DOHH2 (cell line): ENCODE results near the gene FNDC11.

ENCODE experiments used
- H3F3A ChIP-seq: fragments of 200-600 bp; sonication (generic), shearing (Covaris generic); 2 replicates; pipeline ENCODE4 v1.6.0; 2016; ENCODE audit warnings: antibody characterized with exemption, mild to moderate bottlenecking; ENCODE audit not compliant: control insufficient read depth, insufficient read depth
- H3K27ac ChIP-seq: fragments of 200-600 bp; sonication (generic); 2 replicates; pipeline ENCODE4 v1.5.1; 2014; ENCODE audit warnings: low read depth, mild to moderate bottlenecking, low read length, moderate library complexity
- H3K27me3 ChIP-seq: fragments of 200-600 bp; sonication (generic); 2 replicates; pipeline ENCODE4 v1.6.1; 2014; ENCODE audit warnings: mild to moderate bottlenecking, low read length, mixed read lengths; ENCODE audit not compliant: control insufficient read depth
- H3K36me3 ChIP-seq: fragments of 200-600 bp; sonication (generic); 2 replicates; pipeline ENCODE4 v1.6.1; 2014; ENCODE audit warnings: mild to moderate bottlenecking, low read length, moderate library complexity, mixed read lengths; ENCODE audit not compliant: control insufficient read depth
- H3K4me1 ChIP-seq: fragments of 200-600 bp; sonication (generic); 2 replicates; pipeline ENCODE4 v1.6.1; 2014; ENCODE audit warnings: mild to moderate bottlenecking, low read length, mixed read lengths; ENCODE audit not compliant: control insufficient read depth
- H3K4me2 ChIP-seq: fragments of 200-600 bp; sonication (generic); 2 replicates; pipeline ENCODE4 v1.6.0; 2014; ENCODE audit warnings: mild to moderate bottlenecking, low read length, moderate library complexity
- H3K4me3 ChIP-seq: fragments of 200-600 bp; sonication (generic); 2 replicates; pipeline ENCODE4 v1.5.1; 2014; ENCODE audit warnings: mild to moderate bottlenecking, low read length, mixed read lengths
- H3K79me2 ChIP-seq: fragments of 200-600 bp; sonication (generic); 2 replicates; pipeline ENCODE4 v1.6.1; 2014; ENCODE audit warnings: mild to moderate bottlenecking, low read length, mixed read lengths; ENCODE audit not compliant: control insufficient read depth
- H3K9me2 ChIP-seq: fragments of 200-600 bp; sonication (generic); replicated peaks from 2 replicates; pipeline ENCODE4 v1.6.1; 2014; ENCODE audit warnings: mild to moderate bottlenecking, low read length, mixed read lengths; ENCODE audit not compliant: control insufficient read depth
- H3K9me3 ChIP-seq: fragments of 200-600 bp; sonication (generic); 2 replicates; pipeline ENCODE4 v1.6.1; 2014; ENCODE audit warnings: antibody characterized with exemption, low read length, mixed read lengths; ENCODE audit not compliant: control insufficient read depth, insufficient read depth
- H4K20me1 ChIP-seq: fragments of 200-600 bp; sonication (generic); 2 replicates; pipeline ENCODE4 v1.6.0; 2014; ENCODE audit warnings: low read depth, mild to moderate bottlenecking, antibody characterized with exemption, low read length, moderate library complexity; ENCODE audit not compliant: control insufficient read depth, insufficient read depth
- CTCF ChIP-seq: fragments of 200-600 bp; sonication (generic); IDR thresholded peaks from one replicate; pipeline ENCODE4 v1.5.1; 2014; ENCODE audit warnings: antibody characterized with exemption, mild to moderate bottlenecking, low read depth, low read length; ENCODE audit not compliant: poor library complexity, severe bottlenecking
- EZH2phosphoT487 ChIP-seq: fragments of 200-600 bp; sonication (generic); IDR thresholded peaks from 2 replicates; pipeline ENCODE4 v1.6.1; 2017; ENCODE audit warnings: borderline replicate concordance, mild to moderate bottlenecking, antibody characterized with exemption, low read length, moderate library complexity, mixed read lengths

Gene FNDC11

GRCh38 chr20:63539441-63540370 lies 14.3 kb upstream of the FNDC11 start:
- peaks cover 25% of the 10 kb centered on the region for H3K4me1 ChIP-seq
- no peaks in the 10 kb centered on the region for H3K36me3 ChIP-seq
- H3K4me2 ChIP-seq: no peak overlapping the region
- no peak overlapping the region for H3K4me3 ChIP-seq
- H3K27me3 ChIP-seq: peaks cover 12% of the 10 kb centered on the region
- H3K9me3 ChIP-seq: no peaks in the 10 kb centered on the region
- no peaks in the 10 kb centered on the region for H3F3A ChIP-seq
- H3K79me2 ChIP-seq: no peaks in the 10 kb centered on the region
- H3K27ac ChIP-seq: no peak overlapping the region
- TF ChIP-seq CTCF (no peak), EZH2phosphoT487 (no peak)
- H4K20me1 ChIP-seq: no peaks in the 10 kb centered on the region
- no peaks in the 10 kb centered on the region for H3K9me2 ChIP-seq

DNA sequence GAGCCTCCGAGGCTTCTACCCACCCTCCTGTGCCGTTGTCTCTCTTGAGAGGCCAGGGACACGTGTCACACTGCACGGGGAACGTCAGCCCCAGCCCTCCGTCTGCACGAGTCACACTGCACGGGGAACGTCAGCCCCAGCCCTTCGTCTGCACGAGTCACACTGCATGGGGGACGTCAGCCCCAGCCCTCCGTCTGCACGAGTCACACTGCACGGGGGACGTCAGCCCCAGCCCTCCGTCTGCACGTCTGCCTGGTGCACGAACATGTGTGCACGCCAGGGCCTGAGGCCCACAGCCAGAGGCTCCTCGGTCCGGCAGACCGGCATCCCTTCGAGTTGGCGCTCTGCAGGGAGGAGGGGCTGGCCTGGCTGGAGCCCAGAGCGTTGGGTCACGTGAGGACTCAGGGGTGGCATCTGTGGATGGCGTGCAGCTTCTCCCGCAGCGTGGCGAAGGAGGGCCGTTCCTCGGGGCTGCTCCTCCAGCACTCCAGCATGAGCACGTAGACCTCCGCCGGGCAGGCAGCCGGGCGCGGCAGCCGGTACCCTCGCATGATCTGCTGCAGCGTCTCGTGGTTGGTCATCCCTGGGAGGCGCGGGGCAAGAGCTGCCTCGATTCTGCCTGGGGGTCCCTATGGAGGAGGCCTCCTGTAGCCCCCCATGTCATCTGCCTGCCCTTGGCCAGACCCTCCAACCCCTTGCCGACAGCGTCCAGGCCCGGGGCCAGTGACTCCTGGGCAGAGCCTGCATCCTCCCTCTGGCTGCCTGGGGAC lies 13.4 kb upstream of the FNDC11 start:
- no peak overlapping the region for H3K27ac ChIP-seq
- no peaks in the 10 kb centered on the region for H4K20me1 ChIP-seq
- H3K36me3 ChIP-seq: no peaks in the 10 kb centered on the region
- H3K4me3 ChIP-seq: no peak overlapping the region
- no peaks in the 10 kb centered on the region for H3K9me2 ChIP-seq
- H3K79me2 ChIP-seq: no peaks in the 10 kb centered on the region
- H3F3A ChIP-seq: no peaks in the 10 kb centered on the region
- no peak overlapping the region for H3K4me2 ChIP-seq
- no peaks in the 10 kb centered on the region for H3K9me3 ChIP-seq
- peaks cover 21% of the 10 kb centered on the region for H3K27me3 ChIP-seq
- peaks cover 28% of the 10 kb centered on the region for H3K4me1 ChIP-seq
- TF ChIP-seq CTCF: no peak
- TF ChIP-seq EZH2phosphoT487: no peak

GRCh38 chr20:63541371-63541770 lies 12.6 kb upstream of the FNDC11 start:
- TF ChIP-seq CTCF: no peak
- TF ChIP-seq EZH2phosphoT487: no peak
- Histone ChIP-seq H3K27me3 (peaks cover 29% of the 10 kb centered on the region), H3F3A (no peaks in the 10 kb centered on the region), H3K79me2 (no peaks in the 10 kb centered on the region), H3K36me3 (no peaks in the 10 kb centered on the region), H4K20me1 (no peaks in the 10 kb centered on the region), H3K27ac (no peak overlapping the region), H3K9me3 (no peaks in the 10 kb centered on the region), H3K4me3 (no peak overlapping the region), H3K4me2 (no peak overlapping the region), H3K4me1 (peaks cover 34% of the 10 kb centered on the region), H3K9me2 (no peaks in the 10 kb centered on the region)
